Measurements from ENCODE around the gene WDFY2.

DNA sequence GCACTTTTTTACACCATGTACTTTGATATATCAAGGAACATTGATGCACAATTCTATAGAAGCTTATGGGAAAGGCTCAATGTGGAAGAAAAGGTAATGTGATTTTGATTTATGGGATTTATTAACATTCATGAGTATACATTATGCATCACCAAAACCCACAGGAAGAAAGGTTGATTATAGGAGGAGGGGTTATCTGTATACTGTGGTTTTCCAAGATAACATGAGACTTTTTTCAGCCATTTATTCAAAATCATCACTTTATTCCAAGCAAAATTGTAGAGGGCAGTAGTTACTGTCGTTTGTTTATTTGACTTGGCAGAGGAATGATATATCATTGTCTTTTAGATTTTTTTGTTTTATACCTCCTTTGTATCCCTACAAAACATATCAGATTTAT is 54.9 kb downstream of the WDFY2 start:
- TF ChIP-seq, protein P1, sequence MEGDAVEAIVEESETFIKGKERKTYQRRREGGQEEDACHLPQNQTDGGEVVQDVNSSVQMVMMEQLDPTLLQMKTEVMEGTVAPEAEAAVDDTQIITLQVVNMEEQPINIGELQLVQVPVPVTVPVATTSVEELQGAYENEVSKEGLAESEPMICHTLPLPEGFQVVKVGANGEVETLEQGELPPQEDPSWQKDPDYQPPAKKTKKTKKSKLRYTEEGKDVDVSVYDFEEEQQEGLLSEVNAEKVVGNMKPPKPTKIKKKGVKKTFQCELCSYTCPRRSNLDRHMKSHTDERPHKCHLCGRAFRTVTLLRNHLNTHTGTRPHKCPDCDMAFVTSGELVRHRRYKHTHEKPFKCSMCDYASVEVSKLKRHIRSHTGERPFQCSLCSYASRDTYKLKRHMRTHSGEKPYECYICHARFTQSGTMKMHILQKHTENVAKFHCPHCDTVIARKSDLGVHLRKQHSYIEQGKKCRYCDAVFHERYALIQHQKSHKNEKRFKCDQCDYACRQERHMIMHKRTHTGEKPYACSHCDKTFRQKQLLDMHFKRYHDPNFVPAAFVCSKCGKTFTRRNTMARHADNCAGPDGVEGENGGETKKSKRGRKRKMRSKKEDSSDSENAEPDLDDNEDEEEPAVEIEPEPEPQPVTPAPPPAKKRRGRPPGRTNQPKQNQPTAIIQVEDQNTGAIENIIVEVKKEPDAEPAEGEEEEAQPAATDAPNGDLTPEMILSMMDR (IDR thresholded peaks at IDR 0.05) = no peak
- TF ChIP-seq POLR2A (IDR thresholded peaks at IDR 0.05) (no peak), EP300 (IDR thresholded peaks at IDR 0.05) (no peak)
